ENCODE data around the gene ARHGDIA. TPM values are rescaled to one million over a fixed set of nuclear protein-coding genes. Genes with fewer than 3 reads are reported as not detected.

Gene ARHGDIA
- total RNA-seq, 1 donor from 2014 or later: 396 TPM

GRCh38 chr17:81846743-81847689, 24.1 kb downstream of the ARHGDIA start:
- ATAC-seq (ENCODE audit: low read depth) (no peak), DNase-seq (no peak)
- Mint-ChIP-seq H3K36me3 (ENCODE audit: low read depth) (peaks cover 55% of the 10 kb centered on the region), H3K4me1 (no peaks in the 10 kb centered on the region), H3K9me3 (no peaks in the 10 kb centered on the region), H3K27me3 (no peaks in the 10 kb centered on the region), H3K4me3 (no peak overlapping the region), H3K27ac (no peak overlapping the region)
- TF ChIP-seq CTCF (IDR thresholded peaks at IDR 0.05): no peak
- ChIA-PET CTCF (no interaction called here), POLR2A (no interaction called here)
- intact Hi-C loops (cut with micrococcal nuclease): no loop called here

GRCh38 chr17:81845881-81846742, 25.0 kb downstream of the ARHGDIA start:
- Mint-ChIP-seq H3K9me3 (no peaks in the 10 kb centered on the region), H3K27me3 (no peaks in the 10 kb centered on the region), H3K36me3 (ENCODE audit: low read depth) (peaks cover 46% of the 10 kb centered on the region), H3K4me1 (no peaks in the 10 kb centered on the region), H3K27ac (no peak overlapping the region), H3K4me3 (no peak overlapping the region)
- ChIA-PET POLR2A (no interaction called here), CTCF (no interaction called here)
- TF ChIP-seq CTCF (IDR thresholded peaks at IDR 0.05): no peak
- DNase-seq (no peak), ATAC-seq (ENCODE audit: low read depth) (no peak)
- intact Hi-C loops (cut with micrococcal nuclease): no loop called here

GRCh38 chr17:81845361-81845760, 25.8 kb downstream of the ARHGDIA start:
- CTCF ChIA-PET: no interaction called here
- DNase-seq (no peak), ATAC-seq (ENCODE audit: low read depth) (no peak)
- Mint-ChIP-seq H3K4me1 (no peaks in the 10 kb centered on the region), H3K9me3 (no peaks in the 10 kb centered on the region), H3K27me3 (no peaks in the 10 kb centered on the region), H3K4me3 (no peak overlapping the region), H3K36me3 (ENCODE audit: low read depth) (peaks cover 46% of the 10 kb centered on the region), H3K27ac (no peak overlapping the region)
- POLR2A ChIA-PET: no interaction called here
- intact Hi-C loops (cut with micrococcal nuclease): no loop called here
- TF ChIP-seq CTCF (IDR thresholded peaks at IDR 0.05): no peak

GRCh38 chr17:81844887-81845286, 26.2 kb downstream of the ARHGDIA start:
- Mint-ChIP-seq H3K27me3 (no peaks in the 10 kb centered on the region), H3K4me3 (no peak overlapping the region), H3K36me3 (ENCODE audit: low read depth) (peaks cover 46% of the 10 kb centered on the region), H3K9me3 (no peaks in the 10 kb centered on the region), H3K27ac (no peak overlapping the region), H3K4me1 (no peaks in the 10 kb centered on the region)
- ChIA-PET POLR2A (no interaction called here), CTCF (no interaction called here)
- no peak for DNase-seq
- intact Hi-C loops (cut with micrococcal nuclease): no loop called here
- ATAC-seq (ENCODE audit: low read depth): no peak
- TF ChIP-seq CTCF (IDR thresholded peaks at IDR 0.05): no peak

GRCh38 chr17:81844327-81844851, 26.7 kb downstream of the ARHGDIA start:
- Mint-ChIP-seq H3K27ac (no peak overlapping the region), H3K27me3 (no peaks in the 10 kb centered on the region), H3K4me3 (no peak overlapping the region), H3K9me3 (no peaks in the 10 kb centered on the region), H3K36me3 (ENCODE audit: low read depth) (peaks cover 46% of the 10 kb centered on the region), H3K4me1 (no peaks in the 10 kb centered on the region)
- POLR2A ChIA-PET: no interaction called here
- ATAC-seq (ENCODE audit: low read depth): no peak
- TF ChIP-seq CTCF (IDR thresholded peaks at IDR 0.05): no peak
- no peak for DNase-seq
- CTCF ChIA-PET: no interaction called here
- intact Hi-C loops (cut with micrococcal nuclease): no loop called here

All from activated B cell treated with CpG ODN at 0.5 μM for 24 hours (primary cell).